NCI-H2029 (cell line): Measurements from ENCODE around the gene TAS2R19.
"Not testable (repeated sequence)": the region's sequence is repeated elsewhere in the genome, so short reads cannot be mapped to it uniquely, and the experiment has no call there.

Experiments
- DNase-seq: peaks from one replicate; lab custom pipeline; 2025; lab: John Stamatoyannopoulos, UW

TAS2R19 gene

GRCh38 chr12:11022520-11022919, at the start of gene TAS2R19:
Gene TAS2R19 (minus strand): TSS chr12:11022620. CDS start chr12:11022571, 49 bp downstream.
- DNase-seq = no peak

DNA sequence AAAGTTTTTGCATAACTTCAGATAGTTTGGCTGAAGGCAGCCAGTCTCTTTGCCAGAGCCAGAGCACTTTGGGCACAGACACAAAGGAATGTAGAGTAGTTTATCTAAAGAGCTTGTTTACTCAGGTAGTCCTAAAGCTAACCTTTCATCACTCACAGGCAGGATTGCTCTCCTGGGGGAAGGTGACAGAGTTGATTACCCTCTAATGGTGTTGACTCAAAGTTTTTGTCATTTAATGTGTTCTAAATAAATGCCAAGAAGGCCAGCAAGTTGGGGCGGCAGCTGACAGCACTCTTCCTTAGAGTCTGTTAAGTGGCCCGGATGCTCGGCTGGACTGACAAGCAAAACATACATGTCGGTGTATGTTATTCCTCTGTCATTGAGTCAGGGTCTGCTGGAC, 49.0 kb upstream of the TAS2R19 start:
- no peak for DNase-seq

GRCh38 chr12:11070999-11071398, 48.6 kb upstream of the TAS2R19 start:
- no peak for DNase-seq

GRCh38 chr12:11069854-11070365, 47.5 kb upstream of the TAS2R19 start:
- DNase-seq = no peak

DNA sequence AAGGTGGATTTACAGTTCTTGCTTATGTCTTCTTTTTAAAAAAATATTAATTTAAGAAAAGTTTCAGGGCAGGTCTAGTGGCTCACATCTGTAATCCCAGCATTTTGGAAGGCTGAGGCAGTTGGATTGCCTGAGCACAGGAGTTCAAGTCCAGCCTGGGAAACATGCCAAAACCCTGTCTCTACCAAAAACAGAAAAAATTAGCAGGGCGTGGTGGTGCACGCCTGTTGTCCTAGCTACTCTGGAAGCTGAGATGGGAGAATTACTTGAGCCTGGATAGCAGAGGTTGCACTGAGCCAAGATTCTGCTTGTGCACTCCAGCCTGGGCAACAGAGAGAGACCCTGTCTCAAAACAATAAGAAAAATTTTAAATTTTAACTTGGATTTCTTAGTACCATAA, 45.1 kb upstream of the TAS2R19 start:
- no peak for DNase-seq

DNA sequence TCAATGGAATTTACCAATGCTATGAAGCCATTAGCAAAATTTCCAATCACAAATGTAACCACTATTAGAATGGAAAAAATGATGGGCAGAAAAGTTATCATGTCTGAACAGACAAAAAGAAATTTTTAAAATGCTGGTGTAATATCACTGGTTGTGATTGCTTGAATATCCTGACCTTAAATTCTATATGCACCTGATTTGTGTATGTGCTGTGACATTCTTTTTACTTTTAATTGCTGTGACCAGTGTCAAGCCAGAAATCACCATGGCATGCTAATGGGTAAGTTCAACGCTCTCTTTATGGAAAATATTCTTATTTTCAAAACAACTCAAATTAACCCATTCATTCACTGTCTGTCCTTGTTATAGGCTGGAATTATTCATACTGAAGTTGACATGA, 39.8 kb upstream of the TAS2R19 start, which contains the start of gene TAS2R46:
TSS of gene TAS2R46 (minus strand) at position 101 of the 400 bp plus-strand sequence. CDS start at position 101, 0 bp downstream.
- not testable (repeated sequence) for DNase-seq

GRCh38 chr12:11059784-11060183, 37.4 kb upstream of the TAS2R19 start:
- DNase-seq = no peak

DNA sequence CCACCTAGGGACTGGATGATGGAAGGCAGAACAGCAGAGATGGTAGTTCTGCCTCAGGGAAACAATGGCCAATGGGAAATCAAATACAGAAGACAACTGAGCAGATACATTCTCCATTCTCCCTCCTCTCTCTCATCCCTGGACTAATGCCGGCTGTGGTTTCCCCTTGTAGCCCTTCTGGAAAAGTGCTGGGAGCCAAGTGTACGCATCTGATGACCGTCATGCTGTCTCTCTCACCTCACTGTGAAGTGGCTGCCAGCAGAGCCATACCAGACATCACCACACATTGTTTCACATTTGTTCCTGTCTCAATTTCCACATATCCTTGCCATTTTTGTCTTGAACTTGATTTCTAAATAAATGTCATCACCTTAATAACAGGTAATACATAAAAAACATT, 36.6 kb upstream of the TAS2R19 start:
- no peak for DNase-seq

- DNase-seq = no peak
Measured at GRCh38 chr12:11055306-11055705, 32.9 kb upstream of the TAS2R19 start.

DNA sequence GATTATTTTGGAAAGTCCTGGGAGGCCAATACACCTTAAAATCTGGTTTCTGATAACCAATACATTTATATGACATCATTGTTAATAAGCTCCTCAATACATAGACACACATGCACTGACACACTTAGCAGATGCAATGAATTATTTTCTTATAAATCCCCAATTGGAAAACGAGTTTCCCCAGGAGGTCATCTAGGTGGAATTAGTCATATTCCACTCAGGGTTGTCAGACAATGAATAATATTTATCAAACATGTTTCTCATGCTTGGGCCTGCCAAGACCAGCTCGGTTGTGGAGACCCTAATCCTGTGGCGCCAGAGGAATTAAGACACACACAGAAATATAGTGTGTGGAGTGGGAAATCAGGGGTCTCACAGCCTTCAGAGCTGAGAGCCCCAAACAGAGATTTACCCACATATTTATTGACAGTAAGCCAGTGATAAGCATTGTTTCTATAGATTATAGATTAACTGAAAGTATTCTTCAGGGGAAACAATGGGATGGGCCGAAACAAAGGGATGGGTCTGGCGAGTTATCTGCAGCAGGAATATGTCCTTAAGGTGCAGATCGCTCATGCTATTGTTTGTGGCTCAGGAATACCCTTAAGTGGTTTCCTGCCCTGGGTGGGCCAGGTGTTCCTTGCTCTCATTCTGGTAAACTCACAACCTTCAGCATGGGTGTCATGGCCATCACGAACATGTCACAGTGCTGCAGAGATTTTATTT, 27.5 kb upstream of the TAS2R19 start:
- DNase-seq = not testable (repeated sequence)

DNA sequence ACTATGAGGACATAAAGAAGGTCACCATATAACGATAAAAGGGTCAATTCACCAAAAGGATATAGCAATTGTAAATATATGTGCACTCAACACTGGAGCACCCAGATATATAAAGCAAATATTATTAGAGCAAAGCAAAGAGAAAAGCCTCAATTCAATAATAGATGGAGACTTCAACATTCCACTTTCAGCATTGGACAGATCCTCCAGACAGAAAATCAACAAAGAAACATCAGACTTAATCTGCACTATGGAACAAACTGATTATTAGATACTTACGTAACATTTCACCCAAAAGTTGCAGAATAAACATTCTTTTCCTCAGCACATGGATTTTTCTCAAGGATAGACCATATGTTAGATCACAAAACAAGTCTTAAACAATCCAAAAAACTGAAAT, 18.9 kb upstream of the TAS2R19 start:
- DNase-seq = not testable (repeated sequence)

DNA sequence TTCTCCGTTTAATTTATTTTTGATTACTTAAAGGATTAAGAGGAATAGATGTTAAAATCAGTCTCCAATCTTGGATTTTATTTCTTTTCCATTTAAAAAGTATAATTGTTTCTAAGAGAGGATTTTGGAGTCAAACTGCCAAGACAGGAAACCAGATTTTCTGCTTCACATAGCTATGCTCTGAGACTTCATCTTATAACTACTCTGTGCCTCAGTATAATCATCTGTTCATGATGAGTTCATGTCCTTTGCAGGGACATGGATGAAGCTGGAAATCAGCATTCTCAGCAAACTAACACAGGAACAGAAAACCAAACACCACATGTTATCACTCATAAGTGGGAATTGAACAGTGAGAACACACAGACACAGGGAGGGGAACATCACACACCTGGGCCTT, 17.7 kb upstream of the TAS2R19 start:
- DNase-seq = no peak

DNA sequence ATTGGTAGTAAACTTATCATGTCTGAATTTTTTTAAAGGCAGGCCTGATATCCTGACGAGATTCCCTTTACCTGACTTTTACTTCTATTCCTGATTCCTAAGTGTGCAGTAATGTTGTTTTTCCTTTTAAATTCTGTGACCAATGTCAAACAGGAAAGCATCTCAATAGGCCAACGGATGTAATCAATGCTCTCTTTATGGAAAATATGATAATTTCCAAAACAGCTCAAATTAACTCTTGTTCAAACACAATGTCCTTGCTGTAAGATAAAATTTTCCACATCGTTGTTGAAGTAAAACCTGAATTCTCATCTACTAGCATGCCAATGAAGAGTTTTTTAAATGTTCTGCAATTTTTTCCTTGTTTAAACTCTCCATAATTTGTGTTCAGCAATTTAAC, 16.8 kb upstream of the TAS2R19 start:
- no peak for DNase-seq

- DNase-seq = not testable (repeated sequence)
Measured at GRCh38 chr12:11033959-11034358, 11.5 kb upstream of the TAS2R19 start.

GRCh38 chr12:11031307-11031706, 8.9 kb upstream of the TAS2R19 start, which contains the start of gene TAS2R31:
Gene TAS2R31 (minus strand): TSS chr12:11031407. CDS start chr12:11031335, 72 bp downstream.
- DNase-seq = no peak

- DNase-seq = no peak
Measured at GRCh38 chr12:11026118-11026517, 3.7 kb upstream of the TAS2R19 start.

- DNase-seq = no peak
Measured at GRCh38 chr12:11023387-11023786, 967 bp upstream of the TAS2R19 start.

GRCh38 chr12:11016937-11017336, 5.5 kb downstream of the TAS2R19 start:
- no peak for DNase-seq

- DNase-seq = no peak
Measured at GRCh38 chr12:11015775-11016430, 6.5 kb downstream of the TAS2R19 start.

DNA sequence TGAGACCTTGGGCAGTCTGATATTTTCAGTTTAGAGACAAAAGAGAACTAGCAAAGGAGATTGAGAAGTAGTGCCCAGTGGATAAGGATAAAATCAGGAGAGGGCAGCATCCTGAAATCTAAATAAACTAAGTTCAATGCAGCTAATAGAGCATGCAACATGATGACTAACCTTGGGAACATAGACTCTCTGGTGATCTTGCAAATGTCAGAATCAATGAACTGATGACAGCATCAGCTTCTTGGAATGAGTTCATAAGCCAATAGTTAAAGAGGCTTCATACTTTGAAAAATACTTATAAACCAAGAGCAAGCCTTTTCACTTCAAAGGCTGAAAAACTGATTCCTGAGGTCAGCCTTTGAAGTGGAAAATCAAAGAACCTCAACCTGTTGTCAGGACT, 8.2 kb downstream of the TAS2R19 start:
- no peak for DNase-seq

DNA sequence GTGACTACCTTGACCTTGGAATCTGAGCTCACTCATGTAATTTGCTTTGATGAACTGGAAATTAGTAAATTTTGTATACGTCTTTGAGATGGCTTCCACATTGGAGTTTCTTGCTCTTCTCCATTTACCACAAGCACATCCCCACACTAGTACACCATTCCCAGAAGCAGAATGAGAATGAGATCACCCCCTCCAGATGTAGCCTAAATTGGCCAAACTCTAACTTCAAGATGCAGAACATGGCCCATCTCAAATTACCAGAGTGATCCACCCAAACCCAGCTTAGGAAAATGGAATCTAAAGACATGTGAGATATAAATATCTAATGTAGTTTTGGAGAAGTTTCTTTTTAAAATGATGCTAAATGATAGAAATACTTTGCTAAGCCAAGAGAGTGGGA, 14.8 kb downstream of the TAS2R19 start:
- no peak for DNase-seq

DNA sequence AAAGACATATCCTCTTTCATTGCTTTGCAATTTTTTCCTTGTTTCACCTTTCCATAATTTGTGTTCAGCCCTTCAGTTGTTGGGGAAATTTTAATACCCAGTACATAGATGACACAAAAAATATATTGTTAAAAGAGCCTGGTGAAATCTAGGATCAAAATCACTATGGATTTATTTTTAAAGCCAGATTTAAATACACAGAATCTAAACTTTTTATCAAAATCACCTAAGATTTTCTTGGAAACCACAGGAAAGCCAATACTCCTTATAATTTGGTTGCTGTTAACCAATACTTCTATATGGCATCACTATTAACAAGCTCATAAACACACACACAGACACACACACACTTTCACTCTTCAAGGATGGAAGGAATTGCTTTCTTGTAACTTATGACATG, 24.2 kb downstream of the TAS2R19 start, which contains the start of gene TAS2R20:
TSS of gene TAS2R20 (minus strand) at position 101 of the 400 bp plus-strand sequence. CDS start 429 bp downstream, outside the sequence.
- DNase-seq = no peak

- no peak for DNase-seq
Measured at GRCh38 chr12:10994307-10994706, 28.1 kb downstream of the TAS2R19 start.
